ENCODE measurements around the gene SBF1. TPM values are rescaled to one million over a fixed set of nuclear protein-coding genes. Genes with fewer than 3 reads are reported as not detected.

Gene SBF1
- total RNA-seq, 1 donor from 2014 or later, result 104 TPM

GRCh38 chr22:50447576-50448551, 27.0 kb downstream of the SBF1 start:
- H3K9me3 Mint-ChIP-seq (ENCODE audit: low read depth), result no peaks in the 10 kb centered on the region
- no peak overlapping the region for H3K4me3 Mint-ChIP-seq (ENCODE audit: unreplicated experiment)
- TF ChIP-seq CTCF (IDR thresholded peaks at IDR 0.05), result no peak
- H3K27me3 Mint-ChIP-seq (ENCODE audit: low read depth), result no peaks in the 10 kb centered on the region
- H3K4me1 Mint-ChIP-seq (ENCODE audit: low read depth), result peaks cover 17% of the 10 kb centered on the region
- peaks cover 19% of the 10 kb centered on the region for H3K36me3 Mint-ChIP-seq (ENCODE audit: low read depth)
- no peak for DNase-seq (ENCODE audit: low spot score)
- no peak overlapping the region for H3K27ac Mint-ChIP-seq (ENCODE audit: unreplicated experiment)

GRCh38 chr22:50446708-50447575, 27.9 kb downstream of the SBF1 start:
- no peak for DNase-seq (ENCODE audit: low spot score)
- no peak for TF ChIP-seq CTCF (IDR thresholded peaks at IDR 0.05)
- Mint-ChIP-seq H3K4me3 (ENCODE audit: unreplicated experiment) (no peak overlapping the region), H3K36me3 (ENCODE audit: low read depth) (peaks cover 18% of the 10 kb centered on the region), H3K27me3 (ENCODE audit: low read depth) (no peaks in the 10 kb centered on the region), H3K9me3 (ENCODE audit: low read depth) (no peaks in the 10 kb centered on the region), H3K4me1 (ENCODE audit: low read depth) (peaks cover 17% of the 10 kb centered on the region), H3K27ac (ENCODE audit: unreplicated experiment) (no peak overlapping the region)

DNA sequence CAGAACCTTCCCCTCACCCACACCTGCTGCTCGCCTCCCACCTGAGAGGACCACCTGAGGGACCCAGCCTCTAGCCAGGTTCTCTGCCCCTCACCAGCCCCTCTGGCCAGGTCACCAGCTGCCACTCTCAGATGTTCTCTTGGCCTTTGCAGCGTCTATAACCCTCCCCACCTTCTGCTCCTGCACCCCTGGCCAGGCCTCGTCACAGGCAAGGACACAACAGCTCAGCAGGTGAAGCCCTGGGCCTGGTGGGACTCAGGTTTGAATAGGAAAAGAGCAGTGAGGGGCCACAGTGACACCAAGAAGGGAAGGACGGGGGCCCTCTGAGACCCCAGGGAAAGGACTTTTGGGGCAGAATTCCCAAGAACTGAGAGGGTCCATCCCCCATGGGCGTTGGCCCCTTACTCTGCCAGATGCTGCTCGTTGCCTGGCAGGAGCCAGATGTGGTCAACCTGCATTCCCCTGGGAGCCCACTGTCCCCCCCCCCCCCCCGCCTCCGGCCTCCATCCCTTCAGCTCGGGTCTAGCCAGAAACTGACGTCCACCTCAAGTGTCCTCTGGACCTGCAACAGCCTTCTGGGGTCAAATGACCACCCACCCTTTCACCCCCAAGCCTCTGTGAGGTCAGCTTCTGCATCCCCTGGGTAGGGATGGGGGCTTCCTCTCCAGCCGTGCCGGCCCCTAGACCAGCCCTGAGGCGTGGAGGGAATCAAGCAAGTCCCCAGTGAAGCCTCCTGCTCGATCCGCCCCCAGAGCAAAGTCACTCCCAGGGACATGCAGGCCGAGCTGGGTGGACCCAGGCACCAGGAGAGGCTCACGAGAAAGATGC, 28.7 kb downstream of the SBF1 start:
- peaks cover 17% of the 10 kb centered on the region for H3K4me1 Mint-ChIP-seq (ENCODE audit: low read depth)
- H3K27me3 Mint-ChIP-seq (ENCODE audit: low read depth), result no peaks in the 10 kb centered on the region
- H3K4me3 Mint-ChIP-seq (ENCODE audit: unreplicated experiment), result no peak overlapping the region
- no peak overlapping the region for H3K27ac Mint-ChIP-seq (ENCODE audit: unreplicated experiment)
- DNase-seq (ENCODE audit: low spot score), result no peak
- H3K36me3 Mint-ChIP-seq (ENCODE audit: low read depth), result peaks cover 15% of the 10 kb centered on the region
- H3K9me3 Mint-ChIP-seq (ENCODE audit: low read depth), result no peaks in the 10 kb centered on the region
- TF ChIP-seq CTCF (IDR thresholded peaks at IDR 0.05), result no peak

DNA sequence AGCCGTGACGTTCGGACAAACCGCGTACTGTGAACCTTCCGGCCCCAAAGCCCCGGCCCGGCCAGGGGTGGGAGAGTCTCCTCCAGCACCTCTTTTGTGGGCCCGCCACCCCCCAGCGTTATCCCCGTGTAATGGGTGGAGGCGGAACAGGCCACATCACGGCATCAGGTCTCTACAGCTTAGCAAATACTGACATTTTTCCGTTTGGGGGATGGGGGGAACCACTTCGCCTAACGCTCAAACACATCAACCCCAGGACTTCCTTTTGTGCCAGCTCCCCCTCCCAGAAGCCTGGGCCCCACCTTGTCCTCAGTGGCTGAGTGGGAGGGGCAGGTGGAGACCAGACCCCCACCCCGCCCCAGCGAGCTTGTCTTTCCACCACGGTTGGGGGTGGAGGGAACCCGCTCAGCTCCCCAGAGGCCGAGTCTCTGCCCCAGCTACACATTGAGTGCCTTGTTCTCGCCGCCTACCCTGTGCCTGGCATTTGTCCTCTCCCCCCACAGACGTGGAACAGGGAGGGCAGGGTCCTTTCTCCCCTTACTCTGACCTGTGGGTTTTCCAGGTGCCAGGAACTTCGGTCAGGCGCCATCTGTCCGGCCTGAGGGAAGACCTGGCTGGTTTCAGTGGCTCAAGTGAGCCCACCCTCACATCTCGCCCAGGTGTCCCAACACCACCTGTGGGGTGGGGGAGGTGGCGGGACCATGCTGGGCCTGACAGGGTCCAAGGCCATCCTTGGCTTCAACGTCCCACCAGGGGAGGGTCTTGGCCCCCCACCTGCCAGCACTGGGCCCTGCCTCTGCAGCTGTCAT, 29.6 kb downstream of the SBF1 start:
- no peaks in the 10 kb centered on the region for H3K27me3 Mint-ChIP-seq (ENCODE audit: low read depth)
- DNase-seq (ENCODE audit: low spot score), result no peak
- no peak overlapping the region for H3K4me3 Mint-ChIP-seq (ENCODE audit: unreplicated experiment)
- no peak for TF ChIP-seq CTCF (IDR thresholded peaks at IDR 0.05)
- peak overlapping the region; percentile 74 for H3K27ac Mint-ChIP-seq (ENCODE audit: unreplicated experiment)
- H3K4me1 Mint-ChIP-seq (ENCODE audit: low read depth), result peaks cover 17% of the 10 kb centered on the region
- H3K36me3 Mint-ChIP-seq (ENCODE audit: low read depth), result peaks cover 13% of the 10 kb centered on the region
- H3K9me3 Mint-ChIP-seq (ENCODE audit: low read depth), result no peaks in the 10 kb centered on the region

Measured in chondrocyte (in vitro differentiated cells).